BJ (cell line): Measurements from ENCODE around the gene HSPA5. TPM values are rescaled to one million over a fixed set of nuclear protein-coding genes. Genes with fewer than 3 reads are reported as not detected.

ENCODE experiments used
- CTCF ChIA-PET: fragments of 350-600 bp; formaldehyde crosslinking; extraction: SDS; loops from one replicate; lab custom pipeline; 2021; ENCODE audit warnings: antibody characterized with exemption, inconsistent platforms; lab: Yijun Ruan, JAX
- POLR2A ChIA-PET: fragments of 300-600 bp; sonication (Branson Sonifier 250); formaldehyde crosslinking; extraction: SDS; loops from one replicate; lab custom pipeline; 2021; ENCODE audit warnings: antibody characterized with exemption; lab: Charles Lee
- DNase-seq: peaks from one replicate; pipeline ENCODE4 v3.0.0-alpha.2; 2011; ENCODE audit warnings: low read depth
- H3K27me3 ChIP-seq: 2 replicates; pipeline ENCODE4 v1.6.0; 2011; ENCODE audit warnings: low read length; ENCODE audit not compliant: control insufficient read depth, insufficient read depth
- H3K36me3 ChIP-seq: 2 replicates; pipeline ENCODE4 v1.5.1; 2011; ENCODE audit warnings: low read length; ENCODE audit not compliant: control insufficient read depth, insufficient read depth
- H3K4me3 ChIP-seq: 2 replicates; pipeline ENCODE4 v1.5.1; 2011; ENCODE audit warnings: low read depth, mild to moderate bottlenecking, control low read depth, low read length
- CTCF ChIP-seq: IDR thresholded peaks from 2 replicates; pipeline ENCODE4 v1.5.1; 2011; ENCODE audit warnings: low read depth, mild to moderate bottlenecking, control low read depth, inconsistent platforms, low read length, moderate library complexity; ENCODE audit not compliant: insufficient read depth
- polyA plus RNA-seq: library from polyadenylated mRNA; depleted of rRNA; stranded (reverse); fragments of >200 nt; gene quantifications from 2 replicates; pipeline ENCODE4 v1.2.3, GENCODE V29; 2011; rRNA removed
- small RNA-seq: library from RNA; depleted of rRNA; stranded (forward); fragments of <200 nt; gene quantifications from one replicate; pipeline ENCODE3, GENCODE V24; 2012; ENCODE audit warnings: low replicate concordance, low read depth; ENCODE audit not compliant: insufficient read length

The HSPA5 gene
- polyA plus RNA-seq, 1 experiment: 215 TPM

GRCh38 chr9:125189361-125190289 lies 51.5 kb downstream of the HSPA5 start, which contains the start of gene PPP6C:
TSS of gene PPP6C (minus strand) at chr9:125189803. CDS start at chr9:125189718, 85 bp downstream.
- Histone ChIP-seq H3K4me3 (peak within 1 kb of the TSS; percentile 100), H3K36me3 (no peaks in the 10 kb centered on the region), H3K27me3 (no peaks in the 10 kb centered on the region)
- POLR2A ChIA-PET: no interaction called here
- peak; percentile 80 for TF ChIP-seq CTCF
- CTCF ChIA-PET: no interaction called here
- DNase-seq: peak; percentile 76

- Histone ChIP-seq H3K27me3 (no peaks in the 10 kb centered on the region), H3K4me3 (peak overlapping the region; percentile 100), H3K36me3 (no peaks in the 10 kb centered on the region)
- no peak for TF ChIP-seq CTCF
- no peak for DNase-seq
- POLR2A ChIA-PET: no interaction called here
- CTCF ChIA-PET: no interaction called here
These were observed 52.2 kb downstream of the HSPA5 start for GRCh38 chr9:125189011-125189360.

Small RNA genes within 50 kb of the gene (small RNA-seq; reads per million reads assigned to genes)
- gene AL354710.1: not detected

Other genes with a start within 250 kb of the HSPA5 start
- 2.0 and 4.4 TPM in 2 replicates for gene SCAI, start 97.8 kb downstream of the HSPA5 start, polyA plus RNA-seq
- gene PPP6C, start 51.5 kb downstream of the HSPA5 start, polyA plus RNA-seq: 7.7 and 19.5 TPM in 2 replicates
- 43.6 and 53.6 TPM in 2 replicates for gene RABEPK, start 40.8 kb downstream of the HSPA5 start, polyA plus RNA-seq
- 11.6 and 15.8 TPM in 2 replicates for gene GAPVD1, start 20.5 kb upstream of the HSPA5 start, polyA plus RNA-seq